ENCODE data around the gene ZNF557. TPM values are rescaled to one million over a fixed set of nuclear protein-coding genes. Genes with fewer than 3 reads are reported as not detected.

The ZNF557 gene
- total RNA-seq, 1 experiment from 2014 or later = 14.1 TPM

- Histone ChIP-seq H3K27ac (ENCODE audit: low read depth, low read length, poor library complexity, severe bottlenecking) (no peak overlapping the region), H3K4me3 (ENCODE audit: low read depth, low read length, poor library complexity, severe bottlenecking) (no peak overlapping the region), H3K36me3 (ENCODE audit: insufficient read depth, low read length, poor library complexity, severe bottlenecking) (no peaks in the 10 kb centered on the region), H3K9me3 (ENCODE audit: low read depth, low read length, poor library complexity, severe bottlenecking) (no peaks in the 10 kb centered on the region), H3K27me3 (replicated peaks; ENCODE audit: insufficient read depth, low read depth, low read length, poor library complexity) (no peaks in the 10 kb centered on the region), H3K4me1 (ENCODE audit: insufficient read depth, low read length, poor library complexity, severe bottlenecking) (no peaks in the 10 kb centered on the region)
- intact Hi-C loops (cut with micrococcal nuclease; ENCODE audit: unreplicated experiment) = no loop called here
- CTCF ChIA-PET = no interaction called here
- POLR2A ChIA-PET (ENCODE audit: low non-redundant PET) = no interaction called here
- BruUV-seq (replicated peaks) = no TSS peak
- no peak for DNase-seq (ENCODE audit: low spot score)
- TF ChIP-seq CTCF (conservative IDR thresholded peaks at IDR 0.05; ENCODE audit: low read depth, low read length) (no peak), EZH2 (IDR thresholded peaks at IDR 0.05; ENCODE audit: borderline replicate concordance, low read depth, low read length, poor library complexity, severe bottlenecking) (no peak)
Observed at GRCh38 chr19:7117248-7117647, 47.7 kb downstream of the ZNF557 start.

DNA sequence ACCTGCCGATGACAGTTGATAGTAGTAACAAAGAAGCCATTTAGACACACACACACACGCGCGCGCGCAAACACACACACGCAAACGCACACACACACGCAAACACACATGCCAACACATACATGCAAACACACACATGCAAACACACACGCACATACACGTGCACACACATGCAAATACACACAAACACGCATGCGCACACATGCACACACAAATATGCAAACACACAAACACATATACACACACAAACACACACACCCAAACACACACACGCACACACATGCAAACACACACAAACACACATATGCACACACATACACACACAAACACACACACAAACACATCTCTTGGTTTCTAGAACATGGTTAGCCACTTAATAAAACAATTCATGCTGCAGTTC, 50.1 kb downstream of the ZNF557 start:
- H3K27me3 ChIP-seq (replicated peaks; ENCODE audit: insufficient read depth, low read depth, low read length, poor library complexity) = no peaks in the 10 kb centered on the region
- POLR2A ChIA-PET (ENCODE audit: low non-redundant PET) = no interaction called here
- intact Hi-C loops (cut with micrococcal nuclease; ENCODE audit: unreplicated experiment) = no loop called here
- no peaks in the 10 kb centered on the region for H3K36me3 ChIP-seq (ENCODE audit: insufficient read depth, low read length, poor library complexity, severe bottlenecking)
- TF ChIP-seq CTCF (conservative IDR thresholded peaks at IDR 0.05; ENCODE audit: low read depth, low read length) = no peak
- no peak for TF ChIP-seq EZH2 (IDR thresholded peaks at IDR 0.05; ENCODE audit: borderline replicate concordance, low read depth, low read length, poor library complexity, severe bottlenecking)
- H3K4me3 ChIP-seq (ENCODE audit: low read depth, low read length, poor library complexity, severe bottlenecking) = no peak overlapping the region
- H3K27ac ChIP-seq (ENCODE audit: low read depth, low read length, poor library complexity, severe bottlenecking) = no peak overlapping the region
- no TSS peak for BruUV-seq (replicated peaks)
- CTCF ChIA-PET = no interaction called here
- DNase-seq (ENCODE audit: low spot score) = no peak
- H3K4me1 ChIP-seq (ENCODE audit: insufficient read depth, low read length, poor library complexity, severe bottlenecking) = no peaks in the 10 kb centered on the region
- H3K9me3 ChIP-seq (ENCODE audit: low read depth, low read length, poor library complexity, severe bottlenecking) = no peaks in the 10 kb centered on the region

DNA sequence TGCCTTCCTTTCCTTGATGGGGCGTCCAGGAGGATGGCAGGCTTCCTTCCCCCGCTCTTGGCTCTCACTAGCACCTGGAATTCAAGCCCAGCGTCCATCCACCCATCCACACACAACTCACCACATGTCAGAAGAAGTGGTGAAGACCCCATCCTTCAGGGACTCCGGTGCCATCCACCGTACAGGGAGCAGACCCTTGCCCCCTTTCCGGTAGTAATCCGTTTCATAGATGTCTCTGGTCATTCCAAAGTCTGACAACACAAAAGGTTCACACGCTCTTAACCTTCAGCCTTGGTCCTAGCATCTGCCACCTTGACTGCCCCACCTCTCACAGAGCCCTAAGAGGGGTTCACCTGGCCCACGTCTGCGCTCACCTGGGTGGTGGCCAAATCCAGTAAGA, 51.0 kb downstream of the ZNF557 start:
- TF ChIP-seq EZH2 (IDR thresholded peaks at IDR 0.05; ENCODE audit: borderline replicate concordance, low read depth, low read length, poor library complexity, severe bottlenecking) (no peak), CTCF (conservative IDR thresholded peaks at IDR 0.05; ENCODE audit: low read depth, low read length) (no peak)
- BruUV-seq (replicated peaks) = no TSS peak
- no peaks in the 10 kb centered on the region for H3K27me3 ChIP-seq (replicated peaks; ENCODE audit: insufficient read depth, low read depth, low read length, poor library complexity)
- POLR2A ChIA-PET (ENCODE audit: low non-redundant PET) = no interaction called here
- H3K4me1 ChIP-seq (ENCODE audit: insufficient read depth, low read length, poor library complexity, severe bottlenecking) = no peaks in the 10 kb centered on the region
- H3K27ac ChIP-seq (ENCODE audit: low read depth, low read length, poor library complexity, severe bottlenecking) = no peak overlapping the region
- CTCF ChIA-PET = no interaction called here
- H3K36me3 ChIP-seq (ENCODE audit: insufficient read depth, low read length, poor library complexity, severe bottlenecking) = no peaks in the 10 kb centered on the region
- no peak for DNase-seq (ENCODE audit: low spot score)
- no peak overlapping the region for H3K4me3 ChIP-seq (ENCODE audit: low read depth, low read length, poor library complexity, severe bottlenecking)
- intact Hi-C loops (cut with micrococcal nuclease; ENCODE audit: unreplicated experiment) = no loop called here
- H3K9me3 ChIP-seq (ENCODE audit: low read depth, low read length, poor library complexity, severe bottlenecking) = no peaks in the 10 kb centered on the region
